CD4-positive, alpha-beta T cell treated with Interleukin-1 beta for 1 hour (primary cell): ENCODE measurements around the gene SNRNP40.

Source experiments
- DNase-seq, 2 donors: peaks; one replicate each; pipeline ENCODE4 v3.0.0-alpha.2; 2020 to 2022

Gene SNRNP40

GRCh38 chr1:31228986-31229385, 67.6 kb downstream of the SNRNP40 start:
- no peak for DNase-seq

GRCh38 chr1:31227891-31228568, 68.6 kb downstream of the SNRNP40 start:
- DNase-seq = no peak

GRCh38 chr1:31224068-31224467, 72.5 kb downstream of the SNRNP40 start:
- DNase-seq = no peak

GRCh38 chr1:31222176-31222575, 74.4 kb downstream of the SNRNP40 start:
- DNase-seq = no peak

- DNase-seq = no peak
Measured at GRCh38 chr1:31221072-31221471, 75.5 kb downstream of the SNRNP40 start.

- no peak for DNase-seq
Measured at GRCh38 chr1:31219489-31219888, 77.1 kb downstream of the SNRNP40 start.

- no peak for DNase-seq
Measured at GRCh38 chr1:31218705-31219104, 77.9 kb downstream of the SNRNP40 start.

GRCh38 chr1:31216016-31216415, 80.6 kb downstream of the SNRNP40 start:
- no peak for DNase-seq

- no peak for DNase-seq
Measured at GRCh38 chr1:31215065-31215570, 81.5 kb downstream of the SNRNP40 start.

GRCh38 chr1:31214316-31215064, 82.1 kb downstream of the SNRNP40 start:
- DNase-seq = no peak
